ENCODE data around the gene LILRB3.
"Not testable (repeated sequence)": the region's sequence is repeated elsewhere in the genome, so short reads cannot be mapped to it uniquely, and the experiment has no call there.

Gene LILRB3

GRCh38 chr19:54189145-54189734 lies 33.6 kb downstream of the LILRB3 start, which contains the start of gene MBOAT7:
MBOAT7 (minus strand) TSS chr19:54189580; CDS start chr19:54188508, 1,072 bp downstream.
- no peak for DNase-seq

GRCh38 chr19:54188215-54188871 lies 34.5 kb downstream of the LILRB3 start:
- DNase-seq, result peak in 2 of 4 experiments; percentile 35 to 43

- DNase-seq, result no peak
Measured at GRCh38 chr19:54186934-54187381, 35.8 kb downstream of the LILRB3 start.

- DNase-seq, result no peak
Measured at GRCh38 chr19:54186351-54186750, 36.5 kb downstream of the LILRB3 start.

GRCh38 chr19:54183431-54183830 lies 39.4 kb downstream of the LILRB3 start:
- no peak for DNase-seq

GRCh38 chr19:54181894-54182293 lies 40.9 kb downstream of the LILRB3 start:
- DNase-seq, result not testable (repeated sequence)

- DNase-seq, result no peak
Measured at GRCh38 chr19:54180691-54181091, 42.1 kb downstream of the LILRB3 start.

- DNase-seq, result peak in 3 of 4 experiments; percentile 39 to 43 (median 40)
Measured at GRCh38 chr19:54179921-54180461, 42.8 kb downstream of the LILRB3 start.

GRCh38 chr19:54179262-54179852 lies 43.5 kb downstream of the LILRB3 start:
- no peak for DNase-seq

- peak in 2 of 4 experiments; percentile 35 to 46 for DNase-seq
Measured at GRCh38 chr19:54178581-54179261, 44.1 kb downstream of the LILRB3 start.

GRCh38 chr19:54173951-54174834 lies 48.6 kb downstream of the LILRB3 start:
- no peak for DNase-seq

- DNase-seq, result no peak
Measured at GRCh38 chr19:54173359-54173699, 49.5 kb downstream of the LILRB3 start.

- peak in 3 of 4 experiments; percentile 30 to 40 (median 39) for DNase-seq
Measured at GRCh38 chr19:54172471-54173358, 50.1 kb downstream of the LILRB3 start, which contains the start of gene TMC4. TMC4 (minus strand) TSS chr19:54173160; CDS start chr19:54173117, 43 bp downstream.

GRCh38 chr19:54171736-54172431 lies 50.9 kb downstream of the LILRB3 start:
- DNase-seq, result not testable (repeated sequence)

GRCh38 chr19:54169149-54169740 lies 53.6 kb downstream of the LILRB3 start:
- DNase-seq, result no peak

- peak; percentile 92 to 97 (median 96) for DNase-seq
Measured at GRCh38 chr19:54168174-54168917, 54.5 kb downstream of the LILRB3 start.

Data from suppressor macrophage (primary cell).